ENCODE data around the gene SMAD2.

The SMAD2 gene

GRCh38 chr18:47881752-47882455, 48.6 kb downstream of the SMAD2 start:
- H3K14ac ChIP-seq (ENCODE audit: low read length), result no peak overlapping the region
- no peak overlapping the region for H3K4me2 ChIP-seq (ENCODE audit: insufficient read depth, low read length, poor library complexity, severe bottlenecking)
- H2BK5ac ChIP-seq (ENCODE audit: low read length), result no peak overlapping the region
- no peak overlapping the region for H2BK12ac ChIP-seq (ENCODE audit: low read length)
- H2AK5ac ChIP-seq (ENCODE audit: low read depth, low read length), result no peak overlapping the region
- no peak overlapping the region for H2BK15ac ChIP-seq (ENCODE audit: low read length)
- no peaks in the 10 kb centered on the region for H3K4me1 ChIP-seq (ENCODE audit: control insufficient read depth in 2 of 2, insufficient read depth in 1 of 2, low read depth in 1 of 2, low read length in 2 of 2)
- H3K79me1 ChIP-seq (ENCODE audit: low read depth, low read length), result peaks cover 3% of the 10 kb centered on the region
- no peak overlapping the region for H4K8ac ChIP-seq (ENCODE audit: low read depth, low read length)
- no peaks in the 10 kb centered on the region for H3K27me3 ChIP-seq (ENCODE audit: control insufficient read depth in 3 of 3, insufficient read depth in 3 of 3, low read depth in 1 of 3, low read length in 3 of 3)
- H2AFZ ChIP-seq (ENCODE audit: low read length), result no peak overlapping the region
- no CpG with 5 or more reads among the region's 7 CpGs for WGBS, 2 donors (ENCODE audit: extremely low coverage in 2 of 2, insufficient read length in 2 of 2, insufficient replicate concordance in 1 of 2)
- no peak for DNase-seq (ENCODE audit: low spot score)
- H3K9me3 ChIP-seq (replicated peaks in 1 of 2; ENCODE audit: control insufficient read depth in 2 of 2, insufficient read depth in 1 of 2, low read depth in 1 of 2, low read length in 2 of 2), result no peaks in the 10 kb centered on the region
- no peak overlapping the region for H4K91ac ChIP-seq (ENCODE audit: low read depth, low read length, poor library complexity)
- H3K4ac ChIP-seq (ENCODE audit: low read length), result no peak overlapping the region
- H3K18ac ChIP-seq (ENCODE audit: low read length), result no peak overlapping the region
- no peak overlapping the region for H3K23ac ChIP-seq (ENCODE audit: low read depth, low read length, poor library complexity)
- H2BK120ac ChIP-seq (ENCODE audit: low read depth, low read length), result no peak overlapping the region
- peaks cover 7 to 86% of the 10 kb centered on the region in 2 donors for H3K36me3 ChIP-seq (replicated peaks in 1 of 2; ENCODE audit: control insufficient read depth in 2 of 2, insufficient read depth in 2 of 2, low read length in 2 of 2)
- no peak overlapping the region for H3K27ac ChIP-seq (replicated peaks; ENCODE audit: low read length)
- H3K4me3 ChIP-seq (ENCODE audit: low read length in 2 of 2), result no peak overlapping the region
- no peak overlapping the region for H3K9ac ChIP-seq (ENCODE audit: low read depth, low read length, poor library complexity)

- Histone ChIP-seq H4K91ac (ENCODE audit: low read depth, low read length, poor library complexity) (no peak overlapping the region), H3K23ac (ENCODE audit: low read depth, low read length, poor library complexity) (no peak overlapping the region), H3K4me3 (ENCODE audit: low read length in 2 of 2) (no peak overlapping the region), H3K36me3 (replicated peaks in 1 of 2; ENCODE audit: control insufficient read depth in 2 of 2, insufficient read depth in 2 of 2, low read length in 2 of 2) (peaks cover 7 to 83% of the 10 kb centered on the region in 2 donors), H3K27me3 (ENCODE audit: control insufficient read depth in 3 of 3, insufficient read depth in 3 of 3, low read depth in 1 of 3, low read length in 3 of 3) (no peaks in the 10 kb centered on the region), H3K4me1 (ENCODE audit: control insufficient read depth in 2 of 2, insufficient read depth in 1 of 2, low read depth in 1 of 2, low read length in 2 of 2) (no peaks in the 10 kb centered on the region), H3K27ac (replicated peaks; ENCODE audit: low read length) (no peak overlapping the region), H2BK5ac (ENCODE audit: low read length) (no peak overlapping the region), H3K18ac (ENCODE audit: low read length) (no peak overlapping the region), H2AK5ac (ENCODE audit: low read depth, low read length) (no peak overlapping the region), H3K14ac (ENCODE audit: low read length) (no peak overlapping the region), H2BK120ac (ENCODE audit: low read depth, low read length) (no peak overlapping the region), H2BK12ac (ENCODE audit: low read length) (no peak overlapping the region), H3K9me3 (replicated peaks in 1 of 2; ENCODE audit: control insufficient read depth in 2 of 2, insufficient read depth in 1 of 2, low read depth in 1 of 2, low read length in 2 of 2) (no peaks in the 10 kb centered on the region), H3K79me1 (ENCODE audit: low read depth, low read length) (peaks cover 3% of the 10 kb centered on the region), H4K8ac (ENCODE audit: low read depth, low read length) (no peak overlapping the region), H3K9ac (ENCODE audit: low read depth, low read length, poor library complexity) (no peak overlapping the region), H2AFZ (ENCODE audit: low read length) (no peak overlapping the region), H3K4me2 (ENCODE audit: insufficient read depth, low read length, poor library complexity, severe bottlenecking) (no peak overlapping the region), H2BK15ac (ENCODE audit: low read length) (no peak overlapping the region), H3K4ac (ENCODE audit: low read length) (no peak overlapping the region)
- no CpG with 5 or more reads among the region's 3 CpGs for WGBS, 2 donors (ENCODE audit: extremely low coverage in 2 of 2, insufficient read length in 2 of 2, insufficient replicate concordance in 1 of 2)
- DNase-seq (ENCODE audit: low spot score), result no peak
Observed at GRCh38 chr18:47881042-47881441, 49.4 kb downstream of the SMAD2 start.

GRCh38 chr18:47877892-47878291, 52.6 kb downstream of the SMAD2 start:
- Histone ChIP-seq H3K4me3 (ENCODE audit: low read length in 2 of 2) (no peak overlapping the region), H3K4ac (ENCODE audit: low read length) (no peak overlapping the region), H3K36me3 (replicated peaks in 1 of 2; ENCODE audit: control insufficient read depth in 2 of 2, insufficient read depth in 2 of 2, low read length in 2 of 2) (peaks cover 5 to 75% of the 10 kb centered on the region in 2 donors), H2BK5ac (ENCODE audit: low read length) (no peak overlapping the region), H2BK15ac (ENCODE audit: low read length) (no peak overlapping the region), H2BK120ac (ENCODE audit: low read depth, low read length) (no peak overlapping the region), H3K14ac (ENCODE audit: low read length) (no peak overlapping the region), H3K4me2 (ENCODE audit: insufficient read depth, low read length, poor library complexity, severe bottlenecking) (no peak overlapping the region), H4K91ac (ENCODE audit: low read depth, low read length, poor library complexity) (no peak overlapping the region), H3K23ac (ENCODE audit: low read depth, low read length, poor library complexity) (no peak overlapping the region), H3K4me1 (ENCODE audit: control insufficient read depth in 2 of 2, insufficient read depth in 1 of 2, low read depth in 1 of 2, low read length in 2 of 2) (no peaks in the 10 kb centered on the region), H3K79me1 (ENCODE audit: low read depth, low read length) (peaks cover 3% of the 10 kb centered on the region), H2AK5ac (ENCODE audit: low read depth, low read length) (no peak overlapping the region), H2BK12ac (ENCODE audit: low read length) (no peak overlapping the region), H3K27me3 (ENCODE audit: control insufficient read depth in 3 of 3, insufficient read depth in 3 of 3, low read depth in 1 of 3, low read length in 3 of 3) (no peaks in the 10 kb centered on the region), H3K18ac (ENCODE audit: low read length) (no peak overlapping the region), H3K27ac (replicated peaks; ENCODE audit: low read length) (no peak overlapping the region), H3K9me3 (replicated peaks in 1 of 2; ENCODE audit: control insufficient read depth in 2 of 2, insufficient read depth in 1 of 2, low read depth in 1 of 2, low read length in 2 of 2) (no peaks in the 10 kb centered on the region), H2AFZ (ENCODE audit: low read length) (no peak overlapping the region), H4K8ac (ENCODE audit: low read depth, low read length) (no peak overlapping the region), H3K9ac (ENCODE audit: low read depth, low read length, poor library complexity) (no peak overlapping the region)
- no peak for DNase-seq (ENCODE audit: low spot score)
- no CpG with 5 or more reads among the region's 3 CpGs for WGBS, 2 donors (ENCODE audit: extremely low coverage in 2 of 2, insufficient read length in 2 of 2, insufficient replicate concordance in 1 of 2)

GRCh38 chr18:47876813-47877212, 53.6 kb downstream of the SMAD2 start:
- Histone ChIP-seq H2AK5ac (ENCODE audit: low read depth, low read length) (no peak overlapping the region), H3K79me1 (ENCODE audit: low read depth, low read length) (peaks cover 3% of the 10 kb centered on the region), H3K4ac (ENCODE audit: low read length) (no peak overlapping the region), H3K36me3 (replicated peaks in 1 of 2; ENCODE audit: control insufficient read depth in 2 of 2, insufficient read depth in 2 of 2, low read length in 2 of 2) (peaks cover 9 to 70% of the 10 kb centered on the region in 2 donors), H3K9ac (ENCODE audit: low read depth, low read length, poor library complexity) (no peak overlapping the region), H3K9me3 (replicated peaks in 1 of 2; ENCODE audit: control insufficient read depth in 2 of 2, insufficient read depth in 1 of 2, low read depth in 1 of 2, low read length in 2 of 2) (peaks cover 0 to 2% of the 10 kb centered on the region in 2 donors), H2BK12ac (ENCODE audit: low read length) (no peak overlapping the region), H4K8ac (ENCODE audit: low read depth, low read length) (no peak overlapping the region), H3K4me3 (ENCODE audit: low read length in 2 of 2) (no peak overlapping the region), H3K23ac (ENCODE audit: low read depth, low read length, poor library complexity) (no peak overlapping the region), H2BK15ac (ENCODE audit: low read length) (no peak overlapping the region), H2BK5ac (ENCODE audit: low read length) (no peak overlapping the region), H3K18ac (ENCODE audit: low read length) (no peak overlapping the region), H4K91ac (ENCODE audit: low read depth, low read length, poor library complexity) (no peak overlapping the region), H3K27ac (replicated peaks; ENCODE audit: low read length) (no peak overlapping the region), H3K14ac (ENCODE audit: low read length) (no peak overlapping the region), H3K4me2 (ENCODE audit: insufficient read depth, low read length, poor library complexity, severe bottlenecking) (no peak overlapping the region), H3K27me3 (ENCODE audit: control insufficient read depth in 3 of 3, insufficient read depth in 3 of 3, low read depth in 1 of 3, low read length in 3 of 3) (no peaks in the 10 kb centered on the region), H2AFZ (ENCODE audit: low read length) (no peak overlapping the region), H2BK120ac (ENCODE audit: low read depth, low read length) (no peak overlapping the region), H3K4me1 (ENCODE audit: control insufficient read depth in 2 of 2, insufficient read depth in 1 of 2, low read depth in 1 of 2, low read length in 2 of 2) (no peaks in the 10 kb centered on the region)
- no peak for DNase-seq (ENCODE audit: low spot score)
- WGBS, 2 donors (ENCODE audit: extremely low coverage in 2 of 2, insufficient read length in 2 of 2, insufficient replicate concordance in 1 of 2), result no CpG with 5 or more reads among the region's 2 CpGs
